Mesendoderm (in vitro differentiated cells): Measurements from ENCODE around the gene OVCA2.
A peak's percentile ranks its signal among the peaks of the same experiment; 100 is the strongest.

Experiments used
- DNase-seq: peaks from one replicate; pipeline ENCODE4 v3.0.0; 2013
- H2AK5ac ChIP-seq: 2 replicates; pipeline ENCODE4 v1.6.1; 2013; ENCODE audit warnings: low read length, inconsistent platforms
- H2BK120ac ChIP-seq: 2 replicates; pipeline ENCODE4 v1.6.1; 2013; ENCODE audit warnings: low read depth, mild to moderate bottlenecking, low read length, moderate library complexity, mixed read lengths
- H2BK15ac ChIP-seq: replicated peaks from 2 replicates; pipeline ENCODE4 v1.6.1; 2013; ENCODE audit warnings: low read depth, mild to moderate bottlenecking, moderate library complexity
- H2BK5ac ChIP-seq: 2 replicates; pipeline ENCODE4 v1.6.1; 2013; ENCODE audit warnings: low read length, inconsistent platforms
- H3K18ac ChIP-seq: 2 replicates; pipeline ENCODE4 v1.6.1; 2013; ENCODE audit warnings: mild to moderate bottlenecking, low read length, mixed read lengths
- H3K23ac ChIP-seq: one replicate; pipeline ENCODE4 v1.6.1; 2013; ENCODE audit warnings: low read length
- H3K27ac ChIP-seq: 2 replicates; pipeline ENCODE4 v1.5.1; 2013; ENCODE audit warnings: low read depth, mild to moderate bottlenecking, inconsistent platforms, low read length, moderate library complexity
- H3K27me3 ChIP-seq: 2 replicates; pipeline ENCODE4 v1.6.1; 2013; ENCODE audit warnings: low read length, control low read depth, mild to moderate bottlenecking, inconsistent platforms; ENCODE audit not compliant: insufficient read depth, poor library complexity
- H3K36me3 ChIP-seq: 2 replicates; pipeline ENCODE4 v1.6.1; 2013; ENCODE audit warnings: low read length, inconsistent platforms; ENCODE audit not compliant: control insufficient read depth, insufficient read depth
- H3K4ac ChIP-seq: one replicate; pipeline ENCODE4 v1.6.1; 2013; ENCODE audit warnings: low read depth, mild to moderate bottlenecking, low read length, moderate library complexity
- H3K4me1 ChIP-seq: 2 replicates; pipeline ENCODE4 v1.6.1; 2013; ENCODE audit warnings: low read depth, low read length, inconsistent platforms; ENCODE audit not compliant: control insufficient read depth
- H3K4me2 ChIP-seq: 2 replicates; pipeline ENCODE4 v1.6.1; 2013; ENCODE audit warnings: low read length
- H3K4me3 ChIP-seq: 2 replicates; pipeline ENCODE4 v1.5.1; 2013; ENCODE audit warnings: mild to moderate bottlenecking, low read length
- H3K56ac ChIP-seq: one replicate; pipeline ENCODE4 v1.6.1; 2013; ENCODE audit warnings: low read length
- H3K79me1 ChIP-seq: 2 replicates; pipeline ENCODE4 v1.6.1; 2013; ENCODE audit warnings: low read length, inconsistent platforms
- H3K79me2 ChIP-seq: 2 replicates; pipeline ENCODE4 v1.6.1; 2013; ENCODE audit warnings: mild to moderate bottlenecking, low read length; ENCODE audit not compliant: control insufficient read depth, insufficient read depth
- H3K9ac ChIP-seq: 2 replicates; pipeline ENCODE4 v1.6.1; 2013; ENCODE audit warnings: low read length, inconsistent platforms
- H4K5ac ChIP-seq: one replicate; pipeline ENCODE4 v1.6.1; 2013; ENCODE audit warnings: low read length
- H4K8ac ChIP-seq: one replicate; pipeline ENCODE4 v1.6.1; 2013; ENCODE audit warnings: low read depth, mild to moderate bottlenecking, control low read depth, low read length, moderate library complexity
- WGBS: extraction: QIAGEN DNeasy Blood & Tissue Kit; methylation state at CpG from one replicate; pipeline ENCODE4 v1.1.7; 2013; ENCODE audit warnings: low lambda C conversion rate, missing lambda C conversion rate; ENCODE audit not compliant: insufficient coverage; ENCODE audit errors: extremely low coverage; 5-methylcytosine and 5-hydroxymethylcytosine counted together

OVCA2 gene

DNA sequence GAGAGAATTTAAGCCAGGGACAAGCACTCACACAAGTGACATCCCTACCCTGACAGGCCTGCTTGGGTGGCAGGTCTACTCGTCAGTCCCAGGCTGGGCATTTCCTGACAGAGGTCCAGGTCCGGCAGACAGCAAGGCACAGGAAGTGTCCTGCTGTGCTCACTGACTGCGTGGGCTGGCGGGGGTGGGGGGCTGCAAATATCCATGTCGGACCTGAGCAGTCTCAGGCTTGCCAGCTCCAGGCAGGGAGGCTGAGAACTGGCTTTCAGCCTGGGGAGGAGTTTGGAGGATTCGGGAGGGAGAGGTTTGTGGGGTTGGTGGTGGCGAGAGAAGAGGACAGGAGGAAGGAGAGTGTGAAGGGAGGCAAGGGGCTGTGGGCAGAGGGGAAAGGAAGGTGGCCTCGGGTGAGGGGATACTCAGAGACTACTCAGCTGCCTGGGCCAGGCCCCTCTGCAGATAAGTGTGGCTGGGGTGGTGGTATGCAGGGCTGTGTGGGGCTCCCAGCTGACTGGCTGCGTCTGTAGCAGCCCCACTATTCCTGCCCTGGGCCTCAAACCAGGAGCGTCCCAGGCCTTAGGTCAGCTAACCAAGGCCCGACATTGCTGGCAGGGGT lies 20.9 kb downstream of the OVCA2 start:
- H3K27me3 ChIP-seq, result peaks cover 7% of the 10 kb centered on the region
- no peaks in the 10 kb centered on the region for H3K79me2 ChIP-seq
- no peak overlapping the region for H3K4ac ChIP-seq
- no peak overlapping the region for H3K18ac ChIP-seq
- H3K23ac ChIP-seq, result peak overlapping the region; percentile 48
- H3K4me1 ChIP-seq, result peaks cover 8% of the 10 kb centered on the region
- no peaks in the 10 kb centered on the region for H3K79me1 ChIP-seq
- DNase-seq, result peak; percentile 81
- peak overlapping the region; percentile 42 for H3K9ac ChIP-seq
- H3K56ac ChIP-seq, result peak overlapping the region; percentile 75
- no CpG with 5 or more reads among the region's 11 CpGs for WGBS
- no peak overlapping the region for H2BK120ac ChIP-seq
- H3K4me3 ChIP-seq, result no peak overlapping the region
- H3K36me3 ChIP-seq, result no peaks in the 10 kb centered on the region
- H3K27ac ChIP-seq, result peak overlapping the region; percentile 22
- H2AK5ac ChIP-seq, result no peak overlapping the region
- H3K4me2 ChIP-seq, result no peak overlapping the region
- no peak overlapping the region for H4K5ac ChIP-seq
- no peak overlapping the region for H2BK15ac ChIP-seq
- no peak overlapping the region for H4K8ac ChIP-seq
- H2BK5ac ChIP-seq, result peak overlapping the region; percentile 23

GRCh38 chr17:2063261-2064146 lies 21.7 kb downstream of the OVCA2 start:
- no peak overlapping the region for H3K9ac ChIP-seq
- no peak overlapping the region for H3K4me2 ChIP-seq
- H3K79me1 ChIP-seq, result no peaks in the 10 kb centered on the region
- WGBS, result no CpG with 5 or more reads among the region's 16 CpGs
- no peak overlapping the region for H2AK5ac ChIP-seq
- no peaks in the 10 kb centered on the region for H3K36me3 ChIP-seq
- peaks cover 8% of the 10 kb centered on the region for H3K4me1 ChIP-seq
- no peak overlapping the region for H4K5ac ChIP-seq
- no peak overlapping the region for H2BK5ac ChIP-seq
- H3K56ac ChIP-seq, result peak overlapping the region; percentile 30
- no peak overlapping the region for H3K23ac ChIP-seq
- peak; percentile 70 for DNase-seq
- H2BK15ac ChIP-seq, result no peak overlapping the region
- no peaks in the 10 kb centered on the region for H3K27me3 ChIP-seq
- H3K4ac ChIP-seq, result no peak overlapping the region
- H3K18ac ChIP-seq, result peak overlapping the region; percentile 10
- H3K79me2 ChIP-seq, result no peaks in the 10 kb centered on the region
- H4K8ac ChIP-seq, result no peak overlapping the region
- no peak overlapping the region for H2BK120ac ChIP-seq
- H3K27ac ChIP-seq, result peak overlapping the region; percentile 22
- no peak overlapping the region for H3K4me3 ChIP-seq

DNA sequence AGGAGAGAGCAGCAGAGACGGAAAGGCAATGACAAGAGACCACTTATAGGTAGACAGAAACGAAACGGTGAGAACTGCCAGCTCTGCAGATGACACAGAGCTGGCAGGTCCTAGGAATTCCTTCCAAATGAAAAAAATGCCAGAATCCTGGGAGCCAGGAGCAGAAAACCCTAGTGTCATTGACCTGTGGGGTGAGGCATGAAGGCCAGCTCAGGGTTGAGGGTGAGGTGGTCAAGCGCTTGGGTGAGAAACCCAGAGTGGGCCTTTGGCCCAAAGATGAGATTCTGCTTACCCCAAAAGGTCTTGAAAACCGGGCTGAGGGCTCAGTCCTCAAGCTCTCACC lies 22.3 kb downstream of the OVCA2 start:
- Histone ChIP-seq H3K4ac (no peak overlapping the region), H3K79me1 (no peaks in the 10 kb centered on the region), H2BK120ac (no peak overlapping the region), H3K23ac (no peak overlapping the region), H3K18ac (no peak overlapping the region), H3K4me1 (peaks cover 8% of the 10 kb centered on the region), H2BK5ac (no peak overlapping the region), H4K8ac (no peak overlapping the region), H3K79me2 (no peaks in the 10 kb centered on the region), H3K36me3 (no peaks in the 10 kb centered on the region), H3K27ac (no peak overlapping the region), H3K56ac (peak overlapping the region; percentile 30), H3K4me2 (no peak overlapping the region), H4K5ac (no peak overlapping the region), H3K9ac (no peak overlapping the region), H3K4me3 (no peak overlapping the region), H2BK15ac (no peak overlapping the region), H2AK5ac (no peak overlapping the region), H3K27me3 (no peaks in the 10 kb centered on the region)
- DNase-seq, result no peak
- WGBS, result no CpG with 5 or more reads among the region's 5 CpGs

GRCh38 chr17:2064520-2064971 lies 22.7 kb downstream of the OVCA2 start:
- WGBS, result no CpG with 5 or more reads among the region's 6 CpGs
- no peaks in the 10 kb centered on the region for H3K79me2 ChIP-seq
- H3K4ac ChIP-seq, result no peak overlapping the region
- H3K56ac ChIP-seq, result no peak overlapping the region
- no peak overlapping the region for H2BK5ac ChIP-seq
- H3K79me1 ChIP-seq, result no peaks in the 10 kb centered on the region
- H3K27ac ChIP-seq, result no peak overlapping the region
- H4K8ac ChIP-seq, result no peak overlapping the region
- DNase-seq, result no peak
- H2AK5ac ChIP-seq, result peak overlapping the region; percentile 57
- H3K9ac ChIP-seq, result peak overlapping the region; percentile 21
- no peak overlapping the region for H2BK120ac ChIP-seq
- no peak overlapping the region for H3K18ac ChIP-seq
- H4K5ac ChIP-seq, result no peak overlapping the region
- peaks cover 8% of the 10 kb centered on the region for H3K4me1 ChIP-seq
- no peaks in the 10 kb centered on the region for H3K27me3 ChIP-seq
- H3K4me3 ChIP-seq, result no peak overlapping the region
- no peaks in the 10 kb centered on the region for H3K36me3 ChIP-seq
- H3K4me2 ChIP-seq, result no peak overlapping the region
- H2BK15ac ChIP-seq, result no peak overlapping the region
- H3K23ac ChIP-seq, result no peak overlapping the region

DNA sequence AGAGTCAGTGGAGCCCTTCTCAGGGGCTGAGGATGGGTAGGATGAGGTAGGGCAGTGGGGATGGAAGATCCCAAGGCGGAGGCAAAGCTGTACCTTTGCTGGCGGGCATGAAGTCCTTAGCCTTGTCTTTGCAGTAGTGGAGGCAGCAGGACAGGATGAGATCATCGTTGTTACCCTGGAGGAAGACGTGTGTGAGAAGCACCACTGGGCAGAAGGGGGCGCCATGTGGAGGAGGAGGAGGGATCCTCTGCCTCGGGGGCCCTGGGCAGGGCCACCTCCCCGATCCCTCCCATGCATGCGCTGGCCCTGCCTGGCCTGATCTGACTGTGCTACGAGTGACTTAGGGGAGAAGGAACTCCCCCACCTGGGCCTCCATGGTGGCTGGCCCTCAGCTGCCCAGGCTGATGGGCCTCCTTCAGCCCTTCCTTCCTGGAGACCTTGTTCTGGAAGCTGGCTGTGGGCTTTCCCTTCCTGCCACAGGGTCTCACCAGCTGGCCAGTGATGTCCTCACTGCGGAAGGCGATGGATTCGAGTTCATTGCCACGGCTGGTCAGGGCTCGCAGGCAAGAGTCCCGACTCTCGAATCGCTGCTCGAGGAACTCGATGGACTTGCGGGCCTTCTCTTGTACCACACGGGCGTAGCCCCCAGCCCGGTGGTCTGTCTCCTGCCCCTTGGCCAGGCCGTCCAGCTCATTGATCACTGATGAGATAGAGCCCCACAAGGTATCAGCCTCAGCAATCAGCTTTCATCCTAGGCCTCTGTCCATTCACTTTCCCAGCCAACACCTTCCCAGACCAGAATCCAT lies 23.4 kb downstream of the OVCA2 start:
- Histone ChIP-seq H2AK5ac (peak overlapping the region; percentile 57), H3K79me2 (no peaks in the 10 kb centered on the region), H4K8ac (no peak overlapping the region), H3K27me3 (no peaks in the 10 kb centered on the region), H3K79me1 (no peaks in the 10 kb centered on the region), H3K36me3 (no peaks in the 10 kb centered on the region), H3K23ac (no peak overlapping the region), H3K18ac (no peak overlapping the region), H3K4me1 (peaks cover 8% of the 10 kb centered on the region), H3K4me2 (no peak overlapping the region), H3K4ac (no peak overlapping the region), H3K56ac (no peak overlapping the region), H2BK15ac (no peak overlapping the region), H2BK5ac (no peak overlapping the region), H2BK120ac (no peak overlapping the region), H3K9ac (peak overlapping the region; percentile 21), H3K4me3 (no peak overlapping the region), H3K27ac (no peak overlapping the region), H4K5ac (no peak overlapping the region)
- DNase-seq, result peak; percentile 92
- no CpG with 5 or more reads among the region's 24 CpGs for WGBS
